NCI-H128 (cell line): ENCODE data around the gene ASIP.
"Not testable (repeated sequence)": the region's sequence is repeated elsewhere in the genome, so short reads cannot be mapped to it uniquely, and the experiment has no call there.

Source experiments
- DNase-seq: peaks from one replicate; lab custom pipeline; 2025; ENCODE audit not compliant: unreplicated experiment; lab: John Stamatoyannopoulos, UW

The ASIP gene, protein sequence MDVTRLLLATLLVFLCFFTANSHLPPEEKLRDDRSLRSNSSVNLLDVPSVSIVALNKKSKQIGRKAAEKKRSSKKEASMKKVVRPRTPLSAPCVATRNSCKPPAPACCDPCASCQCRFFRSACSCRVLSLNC

DNA sequence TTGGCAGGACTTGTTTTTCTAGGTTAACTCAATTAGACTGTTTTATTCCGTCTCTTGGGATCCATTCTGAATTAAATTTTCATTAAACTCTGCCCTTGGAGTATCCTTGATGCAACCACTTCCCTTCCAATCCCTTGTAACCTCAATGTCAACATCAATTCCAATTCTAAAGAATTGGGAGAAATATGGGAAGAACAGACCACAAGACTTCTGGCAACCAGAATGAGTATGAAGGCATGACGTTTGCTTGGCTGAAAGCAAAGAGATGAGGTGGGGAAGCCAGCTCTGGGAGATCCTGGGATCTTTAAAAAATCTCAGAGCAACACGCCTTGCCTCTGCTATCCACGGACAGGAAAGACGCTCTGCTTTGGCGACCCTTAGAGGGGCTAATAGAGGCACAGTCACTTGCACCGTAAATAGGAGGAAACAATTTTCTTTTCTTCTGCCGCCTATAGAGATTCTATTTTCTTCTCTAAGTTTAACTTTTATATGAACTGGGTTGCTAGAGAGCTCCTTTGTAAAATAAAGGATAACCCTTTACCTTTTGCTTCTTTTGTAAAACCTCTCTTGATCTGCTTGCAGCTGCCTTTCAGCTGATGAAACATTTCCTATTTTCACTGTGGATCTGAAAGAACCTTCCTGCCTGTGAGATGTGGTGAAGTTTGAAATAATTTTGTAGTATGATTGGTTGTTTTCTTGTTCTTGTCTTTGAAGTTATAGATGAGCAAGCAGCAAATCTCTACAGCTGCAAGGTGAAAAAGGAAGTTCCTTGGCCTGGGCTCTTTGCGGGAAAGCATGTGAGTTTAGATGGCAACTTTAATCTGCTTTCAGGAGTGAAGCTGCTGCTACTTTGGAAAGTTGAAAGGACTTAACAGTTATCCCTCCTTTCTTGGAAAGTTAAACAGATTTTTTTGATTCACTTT lies at the start of gene ASIP:
ASIP (plus strand) TSS at position 731 of the 923 bp plus-strand sequence. CDS start 18,952 bp downstream, outside the sequence.
- DNase-seq = no peak

DNA sequence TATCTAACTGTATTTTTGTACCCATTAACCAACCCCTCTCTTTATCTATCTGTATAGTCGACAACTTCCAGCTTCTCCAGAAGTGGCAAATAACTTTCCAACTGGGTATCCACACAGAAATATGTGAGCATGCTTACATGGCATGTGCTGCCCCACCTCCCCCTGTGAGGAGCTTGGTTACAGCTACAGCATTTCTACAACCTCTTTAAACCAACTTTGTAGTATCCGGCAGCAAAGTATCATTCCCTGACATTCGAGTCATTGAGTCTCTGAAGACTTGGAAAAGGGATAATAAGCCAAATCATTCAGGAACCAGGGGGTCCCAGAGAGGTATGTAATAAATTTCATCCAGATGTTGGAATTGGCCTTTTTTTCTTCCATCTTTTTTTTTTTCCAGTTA lies 48.2 kb upstream of the ASIP start:
- DNase-seq = no peak

DNA sequence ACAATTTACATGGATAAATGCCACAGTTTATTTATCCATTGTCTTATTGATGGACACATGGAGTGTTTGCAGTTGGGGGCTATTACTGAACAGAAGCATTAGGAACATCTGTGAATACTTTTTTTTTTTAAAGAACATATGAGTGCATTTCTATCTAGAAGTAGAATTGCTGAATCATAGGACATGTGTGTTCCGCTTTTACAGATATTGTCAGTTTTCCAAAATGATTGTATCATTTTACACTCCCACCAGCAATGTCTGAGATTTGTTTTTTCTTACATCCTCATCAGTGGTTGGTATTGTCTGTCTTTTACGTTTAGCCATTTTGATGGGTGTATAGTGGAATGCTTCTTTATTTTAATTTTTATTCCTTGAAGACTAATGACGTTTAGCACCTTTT lies 42.0 kb upstream of the ASIP start:
- no peak for DNase-seq

DNA sequence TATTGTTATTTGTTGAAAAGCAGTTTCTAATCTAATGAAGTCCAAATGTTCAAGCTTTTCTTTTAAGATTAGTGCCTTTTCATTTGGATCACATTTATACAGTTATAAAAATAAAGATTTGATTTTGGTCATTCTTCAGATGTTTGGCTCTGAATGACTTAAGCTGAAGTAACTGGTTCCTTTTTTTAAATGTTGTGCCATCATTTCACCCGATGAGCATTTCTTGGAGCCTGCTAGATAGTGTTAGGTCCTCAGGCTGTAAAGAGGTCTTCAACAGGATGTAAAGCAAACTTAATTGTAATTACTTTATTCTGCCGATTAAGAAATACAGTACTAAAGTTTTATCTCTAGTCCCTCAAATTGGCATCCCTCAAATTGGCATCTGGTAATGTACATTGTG lies 41.2 kb upstream of the ASIP start:
- DNase-seq = no peak

DNA sequence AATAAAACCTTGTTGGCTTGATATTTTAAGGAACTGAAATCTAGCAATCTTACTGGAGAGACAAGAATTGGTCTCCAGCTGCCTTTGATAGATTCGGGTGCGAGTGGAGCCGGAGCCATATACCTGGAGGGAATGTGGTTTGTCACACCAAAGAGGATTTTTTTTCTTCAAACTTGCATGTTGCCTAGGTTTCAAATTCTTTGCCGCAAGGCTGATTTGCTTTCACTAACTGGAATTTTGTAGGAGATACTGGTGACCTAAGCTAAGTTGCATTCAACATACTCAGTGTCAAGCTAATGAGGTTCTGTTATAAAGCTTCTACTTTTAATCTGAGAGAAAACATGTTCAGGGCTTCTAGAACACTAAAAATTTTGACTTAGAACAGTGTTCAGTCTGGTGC lies 39.7 kb upstream of the ASIP start:
- DNase-seq = no peak

DNA sequence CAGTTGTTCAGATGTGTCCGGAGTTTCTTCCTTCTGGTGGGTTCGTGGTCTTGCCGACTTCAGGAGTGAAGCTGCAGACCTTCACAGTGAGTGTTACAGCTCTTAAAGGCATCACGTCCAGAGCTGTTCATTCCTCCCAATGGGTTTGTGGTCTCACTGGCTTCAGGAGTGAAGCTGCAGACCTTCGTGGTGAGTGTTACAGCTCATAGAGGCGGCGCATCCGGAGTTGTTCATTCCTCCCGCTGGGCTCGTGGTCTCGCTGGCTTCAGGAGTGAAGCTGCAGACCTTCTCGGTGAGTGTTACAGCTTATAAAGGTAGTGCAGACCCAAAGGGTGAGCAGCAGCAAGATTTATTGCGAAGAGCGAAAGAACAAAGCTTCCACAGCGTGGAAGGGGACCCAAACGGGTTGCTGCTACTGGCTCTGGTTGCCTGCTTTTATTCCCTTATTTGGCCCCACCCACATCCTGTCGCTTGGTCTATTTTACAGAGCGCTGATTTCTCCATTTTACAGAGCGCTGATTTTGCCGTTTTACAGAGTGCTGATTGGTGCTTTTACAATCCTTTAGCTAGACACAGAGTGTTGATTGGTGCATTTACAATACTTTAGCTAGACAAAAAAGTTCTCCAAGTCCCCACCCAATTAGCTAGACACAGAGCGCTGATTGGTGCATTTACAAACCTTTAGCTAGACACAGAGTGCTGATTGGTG lies 35.9 kb upstream of the ASIP start:
- DNase-seq = not testable (repeated sequence)

DNA sequence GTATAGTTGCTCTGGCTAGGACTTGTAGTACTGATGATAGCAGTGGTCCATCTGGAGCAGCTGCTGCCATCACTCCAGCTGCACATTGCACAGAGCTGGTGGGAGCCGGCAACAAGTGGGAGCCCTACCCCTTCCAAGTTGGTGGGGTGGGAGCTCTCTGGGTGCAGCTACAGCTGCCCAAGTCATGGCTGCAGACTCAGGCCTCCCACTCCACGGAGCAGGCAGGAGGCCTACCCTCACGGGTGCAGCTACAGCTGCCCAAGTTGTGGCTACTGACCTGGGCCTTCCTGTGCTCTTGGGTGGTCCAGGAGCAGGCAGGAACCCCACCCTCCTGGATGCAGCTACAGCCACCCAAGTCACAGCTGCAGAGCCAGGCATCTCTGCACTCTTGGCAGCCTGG lies 32.1 kb upstream of the ASIP start:
- DNase-seq = no peak

DNA sequence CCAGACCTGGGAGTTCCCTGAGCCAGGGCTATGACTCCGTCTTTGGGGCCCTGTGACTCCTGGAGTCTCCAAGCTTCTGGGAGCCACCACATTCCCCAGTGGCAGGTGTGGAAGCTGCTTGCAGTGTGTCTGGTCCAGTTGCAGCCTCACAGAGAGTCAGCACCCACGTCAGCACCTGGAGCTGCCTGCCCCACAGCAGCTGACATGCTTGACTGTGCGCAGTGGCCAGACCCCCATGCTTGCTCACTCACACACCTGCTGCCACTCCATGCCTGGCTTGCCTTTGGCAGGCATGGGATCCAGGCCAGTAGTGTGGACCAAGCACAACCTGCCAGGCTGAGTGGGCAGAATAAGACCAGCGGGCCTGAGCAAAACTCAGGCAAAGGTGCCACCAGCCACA lies 31.0 kb upstream of the ASIP start:
- DNase-seq = no peak

DNA sequence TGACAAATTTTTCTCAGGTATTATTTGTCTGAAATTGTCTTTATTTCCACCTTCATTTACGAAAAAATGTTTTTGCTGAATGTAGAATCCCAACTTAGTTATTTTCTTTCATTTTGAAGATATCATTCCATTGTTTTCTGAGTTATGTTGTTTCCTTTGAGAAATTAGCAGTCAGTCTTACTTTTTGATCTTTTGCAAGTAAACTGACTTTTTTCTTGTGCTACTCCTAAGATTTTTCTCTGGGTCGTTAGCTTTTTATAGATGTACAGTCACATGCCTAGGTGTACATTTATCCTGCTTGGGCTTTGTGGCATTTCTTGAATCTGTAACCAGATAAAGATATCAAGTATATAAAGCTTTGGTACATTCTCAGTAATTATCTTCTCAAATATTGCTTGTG lies 29.6 kb upstream of the ASIP start:
- DNase-seq = no peak

DNA sequence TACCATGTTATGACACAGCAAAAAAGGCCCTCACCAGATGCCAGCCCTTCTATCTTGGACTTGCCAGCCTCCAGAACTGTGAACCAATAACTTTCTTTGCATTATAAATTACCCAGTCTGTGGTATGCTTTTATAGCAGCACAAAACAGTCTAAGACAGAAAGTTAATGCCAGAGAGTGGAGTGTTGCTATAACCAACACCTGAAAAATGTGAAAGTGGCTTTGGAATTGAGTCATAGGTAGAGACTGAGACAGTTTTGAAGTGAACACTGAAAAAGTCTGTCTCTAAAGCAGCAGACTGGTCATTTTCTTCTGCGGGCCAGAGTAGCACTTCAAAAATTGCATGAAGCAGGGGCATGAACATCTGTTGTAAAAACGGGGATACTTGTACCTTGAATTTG lies 28.0 kb upstream of the ASIP start:
- DNase-seq = no peak

DNA sequence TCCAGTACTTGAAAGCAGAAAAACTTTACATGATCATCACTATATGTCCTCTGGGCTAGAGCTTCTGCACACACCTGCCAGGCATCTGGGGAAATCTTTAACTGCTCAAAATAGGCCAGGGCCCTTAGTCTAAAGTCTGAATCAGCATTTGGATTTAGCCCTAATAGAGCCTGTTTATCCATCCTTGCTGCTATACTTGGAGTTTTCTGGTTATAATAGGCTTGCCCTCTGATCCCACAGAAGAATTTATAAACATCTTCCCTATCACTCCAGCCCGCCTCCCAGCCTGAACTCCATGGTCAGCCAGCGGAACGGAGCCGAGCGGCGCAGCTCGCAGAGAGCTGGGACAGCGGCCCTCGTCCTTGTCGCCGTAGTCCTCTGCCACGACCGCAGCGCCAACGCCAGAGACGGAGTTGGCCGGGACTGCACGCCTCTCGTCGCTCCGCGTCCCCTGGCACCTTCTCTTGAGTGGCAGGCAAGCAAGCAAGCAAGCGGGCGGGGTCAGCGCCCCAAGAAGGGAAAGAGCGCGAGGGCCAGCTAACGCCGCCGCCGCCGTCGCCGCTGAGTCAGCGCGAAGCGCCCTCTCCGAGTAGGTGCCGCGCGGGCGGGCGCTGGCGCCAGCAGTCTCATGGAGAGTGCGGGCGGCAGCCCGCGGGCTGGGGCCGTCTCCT lies 25.4 kb upstream of the ASIP start:
- peak; percentile 27 for DNase-seq

DNA sequence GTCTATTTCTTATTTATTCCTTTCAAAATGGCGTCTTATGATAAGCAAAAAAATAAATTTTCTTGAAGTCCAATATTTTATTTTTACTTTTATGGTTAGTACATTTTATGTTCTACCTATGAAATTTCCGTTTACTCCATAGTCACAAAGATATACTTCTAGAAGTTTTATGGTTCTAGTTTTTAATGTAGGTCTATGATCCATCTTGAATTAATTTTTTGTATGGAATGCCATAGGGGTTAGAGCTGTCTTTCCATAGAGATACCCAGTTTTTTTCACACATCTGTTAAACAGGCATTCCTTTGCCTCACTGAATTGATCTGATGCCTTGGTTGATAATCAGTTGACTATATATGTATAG lies 24.9 kb upstream of the ASIP start:
- DNase-seq = no peak

DNA sequence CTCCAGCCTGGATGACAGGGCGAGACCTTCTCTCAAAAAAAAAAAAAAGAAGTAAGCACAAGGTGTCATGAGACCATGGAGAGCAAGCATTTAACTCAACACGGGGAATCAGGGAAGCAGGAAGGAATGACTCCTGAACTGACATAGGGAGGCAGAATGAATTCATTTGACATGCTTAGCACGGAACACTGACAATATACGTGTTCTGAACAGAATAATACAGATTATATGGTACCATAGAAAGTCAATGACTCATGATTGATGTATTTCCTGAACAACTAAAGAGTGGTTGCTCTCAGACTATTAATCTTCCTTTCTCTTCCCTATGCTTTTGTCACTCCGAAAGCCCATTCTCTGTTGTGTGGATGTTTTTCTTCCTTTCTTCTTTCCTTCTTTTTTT lies 20.7 kb upstream of the ASIP start:
- no peak for DNase-seq

DNA sequence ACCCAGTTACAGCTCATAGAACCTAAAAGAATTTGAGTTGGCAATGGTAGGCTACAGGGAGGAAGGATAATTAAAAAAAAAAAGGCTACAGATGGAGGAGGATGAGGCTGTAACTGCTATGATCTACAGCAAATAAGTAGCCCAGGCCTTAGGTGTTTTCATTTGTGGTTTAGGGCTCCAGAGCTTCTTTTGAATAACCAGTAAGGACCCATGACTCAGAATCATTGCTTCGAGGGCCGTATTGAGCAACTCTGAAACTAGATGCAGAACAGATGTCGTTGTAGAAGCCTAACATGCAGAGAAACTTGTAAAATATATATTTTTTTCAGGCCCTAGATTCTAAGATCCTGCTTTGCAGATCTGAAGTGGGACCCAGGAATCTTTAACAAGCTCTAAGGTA lies 19.0 kb upstream of the ASIP start:
- no peak for DNase-seq

DNA sequence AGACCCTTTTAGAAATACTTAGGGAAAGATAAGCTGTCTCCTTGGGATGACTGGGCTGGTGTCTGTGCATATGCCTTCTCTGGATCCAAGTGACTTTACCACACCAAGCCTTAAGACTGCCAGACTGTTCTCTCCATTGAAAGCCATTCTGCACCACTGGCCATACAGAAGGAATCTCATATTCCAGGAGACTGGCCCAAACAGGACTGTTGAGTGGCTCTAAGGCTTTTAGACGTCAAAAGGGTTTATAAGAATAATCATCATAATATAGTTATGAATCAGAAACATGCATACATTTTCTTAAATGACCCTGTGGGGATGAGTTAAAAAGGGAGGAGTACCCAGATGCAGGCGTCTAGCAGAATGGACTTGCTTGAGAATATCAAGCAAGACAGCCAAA lies 17.0 kb upstream of the ASIP start:
- not testable (repeated sequence) for DNase-seq

DNA sequence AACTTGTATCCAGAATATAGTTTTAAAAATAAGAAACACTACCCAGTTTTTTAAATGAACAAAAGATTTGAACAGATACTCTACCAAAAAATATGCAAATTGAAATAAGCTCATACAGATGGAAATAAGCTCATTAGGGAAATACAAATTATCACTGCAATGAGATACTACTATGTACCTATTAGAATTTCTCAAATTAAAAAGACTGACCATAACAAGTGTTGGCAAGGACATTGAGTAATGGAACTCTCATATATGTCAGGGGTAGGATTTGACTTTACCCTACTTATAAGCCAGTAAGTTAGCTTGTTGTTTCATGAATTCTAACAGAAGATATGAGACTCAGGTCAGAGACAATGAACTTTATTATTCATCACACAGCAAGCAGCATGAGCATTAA lies 9.6 kb upstream of the ASIP start:
- no peak for DNase-seq

DNA sequence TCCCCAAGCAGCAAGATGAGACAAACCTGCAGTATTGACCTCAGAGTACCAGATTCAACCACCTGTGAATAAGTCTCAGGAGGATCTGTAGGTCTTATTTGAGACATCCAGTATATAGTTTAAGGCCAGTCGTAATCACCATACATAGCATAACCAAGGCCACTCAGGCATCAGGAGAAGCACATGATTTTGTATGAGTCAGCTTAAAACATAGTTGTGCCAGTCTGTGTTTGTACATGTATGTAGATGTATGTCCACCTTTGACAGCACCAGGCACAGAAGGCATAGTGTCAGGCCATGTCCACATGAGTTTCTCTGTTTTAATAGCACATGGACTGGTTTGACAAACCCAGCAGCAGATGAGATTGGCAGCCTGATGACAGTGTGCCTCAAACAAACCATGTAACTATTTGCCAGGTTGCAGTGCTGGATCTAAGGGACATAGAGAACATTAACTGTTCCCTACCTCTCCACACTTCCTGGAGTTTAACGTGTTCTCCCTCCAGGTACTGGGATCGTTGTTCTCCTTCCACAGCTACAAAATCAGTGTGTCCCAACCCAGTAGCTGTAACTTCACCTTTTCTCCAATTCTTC lies 8.6 kb upstream of the ASIP start:
- DNase-seq = no peak

DNA sequence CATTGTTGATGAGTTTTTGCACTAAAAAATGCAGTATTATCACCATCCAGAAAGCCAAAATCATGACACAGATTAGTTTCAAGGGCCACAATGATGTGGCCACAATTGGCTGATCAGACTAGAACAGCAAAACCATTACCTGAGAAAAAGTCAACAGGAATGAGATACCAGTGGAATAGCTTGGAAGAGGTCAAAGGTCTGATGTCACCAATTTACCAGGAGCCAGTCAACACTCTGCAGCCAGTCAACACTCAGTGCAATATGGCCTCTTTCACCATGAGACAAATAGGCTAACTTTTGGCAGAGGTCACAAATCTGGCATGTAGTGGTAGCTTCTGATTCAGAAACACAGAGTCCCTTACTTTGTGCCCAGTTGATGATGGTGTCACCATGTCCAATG lies 7.5 kb upstream of the ASIP start:
- no peak for DNase-seq

DNA sequence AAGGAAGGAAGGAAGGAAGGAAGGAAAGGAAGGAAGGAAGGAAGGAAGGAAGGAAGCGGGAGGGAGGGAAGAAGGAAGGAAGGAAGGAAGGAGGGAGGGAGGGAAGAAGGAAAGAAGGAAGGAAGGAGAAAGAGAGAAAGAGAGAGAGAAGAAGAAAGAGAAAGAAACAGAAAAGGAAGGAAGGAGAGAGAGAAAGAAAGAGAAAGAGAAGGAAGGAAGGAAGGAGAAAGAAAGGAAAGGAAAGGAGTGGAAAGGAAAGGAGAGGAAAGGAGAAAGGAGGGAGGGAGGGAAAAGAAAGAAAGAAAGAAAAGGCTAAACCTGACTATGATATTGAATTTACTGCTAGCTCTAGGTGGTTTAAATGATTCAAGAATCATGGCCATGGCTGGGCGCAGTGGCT lies 5.3 kb upstream of the ASIP start:
- no peak for DNase-seq

DNA sequence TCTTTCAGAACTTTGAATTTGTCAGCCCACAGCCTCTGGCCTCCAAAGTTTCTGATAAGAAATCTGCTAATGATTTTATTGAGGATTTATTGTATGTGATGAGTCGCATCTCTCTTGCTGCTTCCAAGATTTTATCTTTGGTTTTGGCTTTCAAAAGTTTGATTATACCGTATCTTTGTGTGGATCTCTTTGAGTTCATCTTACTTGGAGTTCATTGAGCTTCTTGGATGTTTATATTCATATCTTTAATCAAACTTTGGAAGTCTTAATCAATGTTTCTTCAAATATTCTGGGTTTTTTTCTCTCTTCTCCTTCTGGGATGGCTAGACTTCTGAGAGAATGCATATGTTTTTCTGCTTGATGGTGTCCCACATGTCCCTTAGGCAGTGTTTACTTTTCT lies 3.3 kb upstream of the ASIP start:
- no peak for DNase-seq

DNA sequence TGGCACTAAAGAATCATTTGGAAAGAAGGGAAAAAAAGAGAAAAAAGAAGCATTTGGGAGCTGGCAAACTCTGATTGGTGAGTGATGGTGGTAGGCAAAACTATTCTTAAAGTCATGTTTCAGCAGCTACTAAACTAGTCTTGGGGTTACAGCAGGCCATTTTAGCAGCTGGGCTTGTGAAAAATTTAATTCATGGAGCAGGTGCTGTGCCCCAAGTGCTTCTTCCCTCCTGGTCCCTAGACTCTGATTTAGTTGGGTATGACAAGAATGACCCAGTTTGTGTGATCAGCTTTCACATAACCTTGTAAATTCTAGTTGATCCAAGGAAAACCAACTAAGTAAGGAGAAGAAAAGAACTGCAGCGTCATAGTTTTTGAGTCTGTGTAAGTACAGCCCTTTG lies 1.1 kb upstream of the ASIP start:
- no peak for DNase-seq
